NCI-H1092 (cell line): ENCODE results near the gene ANK3.

ENCODE experiments used
- DNase-seq: peaks from one replicate; lab custom pipeline; 2025; lab: John Stamatoyannopoulos, UW

The ANK3 gene

DNA sequence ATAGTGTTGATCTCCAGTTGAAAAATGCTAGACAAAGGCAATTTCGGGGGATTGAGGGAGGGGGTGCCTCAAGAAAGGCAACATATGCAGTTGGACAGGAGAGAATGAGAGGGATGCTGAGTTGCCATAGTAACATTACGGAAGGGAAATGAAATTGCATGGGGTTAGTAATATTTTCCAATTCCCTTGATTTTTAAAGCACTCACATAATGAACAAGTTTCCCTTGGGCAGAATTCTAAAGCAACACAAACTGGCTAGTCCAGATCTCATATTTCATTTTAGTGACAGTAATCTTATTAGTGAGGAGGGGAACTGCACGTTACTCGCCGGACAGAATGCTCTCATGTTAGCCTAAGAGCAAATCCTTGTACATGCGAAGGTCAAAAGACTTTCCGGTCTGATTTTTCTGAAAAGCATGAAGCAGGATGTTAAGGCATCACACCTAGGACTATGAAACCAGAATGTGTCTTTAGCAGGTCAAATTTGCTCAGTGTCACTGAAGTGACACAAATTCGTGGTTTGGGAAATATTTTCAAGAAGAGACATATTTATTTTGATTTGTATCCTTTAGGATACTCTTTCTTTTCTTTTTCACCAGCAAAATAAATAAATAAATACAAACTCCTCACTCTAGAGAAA, 165.5 kb downstream of the ANK3 start:
- DNase-seq, result no peak

DNA sequence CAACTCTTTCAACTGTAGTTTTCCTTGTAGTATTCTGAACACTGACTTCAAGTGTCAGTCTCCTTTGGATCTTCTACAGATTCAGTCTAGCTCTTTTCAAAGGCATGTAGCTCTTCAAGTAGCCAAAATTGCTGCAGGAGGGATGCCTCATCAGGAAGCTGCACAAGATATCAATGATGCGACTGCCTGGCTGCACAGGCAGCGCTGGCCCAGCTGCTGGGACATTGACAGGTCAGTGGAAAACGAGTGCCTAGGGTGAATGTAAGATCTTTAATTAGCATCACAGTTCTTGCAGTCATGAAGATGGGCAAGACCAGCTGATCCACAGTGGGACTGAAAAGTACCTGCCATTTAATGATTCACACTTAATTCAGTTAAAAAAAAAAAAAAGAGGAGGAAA, 167.6 kb downstream of the ANK3 start:
- DNase-seq, result no peak

DNA sequence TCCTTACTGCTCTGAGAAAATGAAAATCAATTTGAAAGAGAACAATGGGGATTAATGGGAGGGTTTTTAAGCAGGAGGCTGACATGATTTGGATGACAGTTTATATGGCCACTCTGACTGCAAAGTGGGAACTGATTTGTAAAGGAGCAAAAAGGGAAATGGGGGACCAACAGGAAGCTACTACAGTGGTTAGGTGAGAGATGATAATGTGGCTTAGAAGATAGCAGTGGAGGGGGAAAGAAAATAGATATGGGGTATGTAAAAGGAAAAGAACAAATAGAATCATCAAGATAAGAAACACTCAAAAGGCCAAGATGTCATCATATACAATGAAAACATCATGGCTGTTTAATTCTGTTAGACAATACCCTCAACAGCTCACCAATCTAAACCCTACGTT, 177.5 kb downstream of the ANK3 start:
- no peak for DNase-seq

DNA sequence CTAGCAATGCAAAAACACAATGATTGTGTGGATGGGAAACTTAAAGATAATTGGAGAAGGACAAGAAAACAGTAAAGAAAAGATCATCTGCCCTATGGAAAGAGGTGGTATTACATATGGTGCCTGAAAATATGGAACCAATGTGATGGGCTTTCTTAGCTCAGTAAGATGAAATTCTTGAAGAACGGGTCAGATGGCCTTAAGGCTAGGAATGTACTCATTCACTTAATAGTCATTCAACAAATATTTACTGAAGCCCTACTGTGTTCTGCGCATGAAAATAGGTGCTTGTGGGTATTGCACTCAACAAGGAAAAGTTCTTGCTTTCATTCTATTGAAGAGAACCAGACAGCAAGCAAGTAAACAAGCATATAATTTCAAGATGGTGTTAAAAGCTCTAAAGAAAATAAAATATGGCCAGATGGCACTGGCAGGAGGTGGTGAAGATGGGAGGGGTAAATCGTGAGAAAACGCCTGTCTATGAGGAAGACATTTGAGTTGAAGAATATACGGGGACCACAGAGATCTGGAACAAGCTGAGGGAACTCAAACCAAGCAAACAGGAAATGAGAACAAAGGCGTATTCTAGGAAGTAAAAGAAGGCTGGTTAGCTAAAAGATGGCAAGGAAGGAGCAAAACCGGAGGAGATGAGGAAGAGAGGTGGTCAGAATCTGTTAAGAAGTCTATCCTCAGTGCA, 179.7 kb downstream of the ANK3 start:
- DNase-seq, result no peak

DNA sequence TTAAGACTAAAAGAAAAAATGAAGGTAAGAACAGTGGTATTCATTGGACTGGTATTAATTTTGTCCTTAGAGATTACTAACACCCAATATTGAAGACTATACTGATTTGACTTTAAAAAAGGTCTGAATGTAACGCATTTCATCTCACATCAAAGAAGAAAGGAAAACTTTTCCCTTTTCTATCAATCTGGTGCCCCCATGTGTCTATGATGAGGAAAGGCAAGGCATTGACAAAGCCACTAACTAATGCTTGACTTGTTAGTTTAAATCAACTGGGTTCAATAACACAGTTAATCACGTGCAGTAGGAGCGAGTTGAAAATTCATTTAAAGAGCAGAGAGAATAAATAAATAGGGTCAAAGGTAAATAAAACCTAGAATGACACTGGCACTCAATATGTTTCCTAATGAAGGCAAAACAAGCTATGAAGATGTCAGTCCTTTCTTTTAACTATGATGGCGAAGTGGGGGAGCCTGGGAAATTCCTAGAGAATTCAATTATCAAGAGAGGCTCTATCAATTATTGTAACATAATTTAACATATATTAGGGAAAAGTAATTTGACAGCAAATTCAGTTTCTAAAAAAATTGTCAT, 180.9 kb downstream of the ANK3 start:
- peak; percentile 4 for DNase-seq

DNA sequence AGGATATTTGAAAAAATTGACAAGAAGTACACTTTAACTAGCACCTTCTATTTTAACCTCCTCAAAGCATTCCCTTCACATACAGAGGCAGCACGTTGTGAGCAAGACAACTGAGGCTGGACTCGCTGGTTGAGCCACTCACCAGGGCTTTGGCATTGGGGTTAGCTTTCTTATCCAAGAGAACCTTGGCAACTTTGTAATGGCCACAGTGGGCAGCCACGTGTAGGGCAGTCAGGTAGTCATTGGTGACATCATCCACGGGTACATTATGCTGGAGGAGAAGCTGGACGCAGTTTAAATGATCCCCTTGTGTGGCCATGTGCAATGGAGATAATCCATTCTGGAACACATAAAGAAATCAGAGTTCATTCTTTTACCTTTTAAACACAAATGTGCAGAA, 181.8 kb downstream of the ANK3 start:
- no peak for DNase-seq

DNA sequence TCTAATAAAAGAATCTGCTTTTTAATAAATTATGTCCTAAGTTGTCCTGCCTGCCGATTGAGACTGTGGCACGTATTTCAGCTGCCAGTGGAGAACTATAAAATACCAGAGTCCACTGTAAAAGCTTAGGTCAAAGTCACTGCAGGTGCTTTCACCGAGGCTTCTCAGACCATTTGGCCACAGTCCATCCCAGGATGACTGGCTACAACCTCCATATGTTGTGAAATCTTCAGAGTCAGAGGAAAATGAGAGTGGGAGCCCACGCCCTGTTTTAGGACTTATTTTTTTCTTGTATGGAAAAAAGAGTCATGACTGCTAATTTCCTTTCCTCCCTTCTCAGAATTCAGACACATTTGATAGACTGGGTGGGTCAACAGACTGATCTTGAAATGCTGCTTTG, 182.9 kb downstream of the ANK3 start:
- DNase-seq, result no peak

DNA sequence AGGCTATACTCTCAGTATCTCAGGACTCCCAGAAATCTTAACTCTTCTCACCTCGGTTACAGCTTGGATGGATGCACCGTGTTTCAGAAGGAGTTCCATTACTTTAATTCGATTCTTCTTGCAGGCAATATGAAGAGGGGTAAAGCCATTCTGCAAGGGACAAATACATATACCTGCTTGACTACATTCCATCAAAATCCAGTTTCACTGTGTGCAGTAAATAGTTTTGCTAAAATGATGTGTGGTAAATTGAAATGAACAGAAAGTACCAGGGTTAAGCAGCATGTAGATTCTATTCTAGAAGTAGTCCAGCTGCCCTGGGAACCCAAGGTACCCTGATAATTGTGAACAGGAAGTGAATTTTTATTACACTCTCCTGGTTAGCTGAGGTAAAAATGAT, 183.9 kb downstream of the ANK3 start:
- DNase-seq, result no peak

DNA sequence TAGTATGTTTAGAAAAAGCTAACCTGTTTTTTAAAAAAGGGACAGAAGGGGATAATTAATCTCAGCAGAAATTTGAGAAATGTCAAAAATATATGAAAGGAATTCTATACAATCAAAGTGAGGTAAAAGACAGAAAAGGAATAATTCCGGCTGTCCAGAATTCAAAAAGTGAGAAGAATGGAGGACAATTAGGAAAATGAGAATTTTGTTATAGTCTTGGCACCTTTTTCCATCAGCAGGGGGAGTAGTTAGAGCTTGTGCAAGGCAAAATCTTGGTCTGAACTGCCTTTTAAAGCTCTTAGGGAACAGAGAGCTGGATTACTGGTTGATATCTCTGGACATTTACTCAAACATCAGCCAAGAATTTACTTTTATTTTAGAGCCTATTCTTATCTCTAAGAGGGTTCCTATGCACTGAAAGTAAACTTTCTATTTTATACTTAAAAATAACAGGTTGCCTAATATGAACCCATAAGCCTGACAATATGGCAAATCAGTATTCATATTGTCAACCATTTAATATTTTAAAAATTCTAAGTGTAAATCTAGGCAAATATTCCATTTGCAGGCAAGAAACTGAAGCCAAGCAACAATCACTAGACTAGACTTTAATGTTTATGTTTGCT, 185.6 kb downstream of the ANK3 start:
- DNase-seq, result no peak

DNA sequence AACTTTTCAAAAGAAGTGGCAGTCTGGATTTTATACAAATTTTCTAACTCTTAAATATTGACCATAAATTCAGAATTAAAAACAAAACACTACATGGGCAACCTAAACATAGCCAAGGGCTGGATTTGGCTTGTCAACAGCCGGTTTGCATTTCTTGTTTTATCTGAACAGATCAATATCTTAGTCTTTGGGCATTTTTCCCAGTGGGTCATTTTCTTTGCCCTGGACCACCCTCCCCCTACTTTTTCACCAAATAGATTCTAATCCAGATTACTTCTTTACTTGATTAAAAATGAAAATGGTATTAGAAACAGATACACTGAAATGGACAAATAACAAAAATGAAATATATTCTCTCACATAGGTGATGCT, 189.0 kb downstream of the ANK3 start:
- no peak for DNase-seq

DNA sequence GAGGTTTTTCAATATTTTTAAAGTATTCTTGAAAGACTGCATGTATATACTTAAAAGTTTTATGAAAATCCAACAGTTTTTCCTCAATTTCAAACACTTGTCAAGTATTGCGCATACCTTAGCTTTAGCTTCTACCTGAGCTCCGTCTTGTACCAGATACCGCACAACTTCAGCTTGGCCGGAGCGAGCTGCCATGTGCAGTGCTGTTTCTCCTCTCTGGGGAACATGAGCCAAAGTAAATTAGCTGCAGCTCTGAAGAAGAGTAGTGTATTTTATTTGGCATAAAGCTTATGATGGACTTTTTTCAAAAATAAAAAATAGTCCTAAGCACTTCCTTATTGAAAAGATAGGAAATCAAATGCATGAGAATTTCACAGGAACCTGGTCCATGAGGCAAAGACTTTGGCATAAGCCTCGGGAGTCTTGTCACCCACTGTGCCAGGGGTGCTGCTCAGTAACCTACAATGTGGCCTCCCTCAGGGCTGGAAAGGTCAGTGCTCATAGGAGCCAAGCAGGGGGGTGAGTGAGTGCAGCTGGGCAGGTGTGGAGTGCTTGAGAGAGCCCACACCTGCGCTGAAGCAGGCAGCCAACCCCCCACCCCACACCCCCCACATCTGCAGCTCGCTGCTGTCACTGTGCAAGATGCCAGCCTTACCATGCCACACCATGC, 189.5 kb downstream of the ANK3 start:
- DNase-seq, result no peak

DNA sequence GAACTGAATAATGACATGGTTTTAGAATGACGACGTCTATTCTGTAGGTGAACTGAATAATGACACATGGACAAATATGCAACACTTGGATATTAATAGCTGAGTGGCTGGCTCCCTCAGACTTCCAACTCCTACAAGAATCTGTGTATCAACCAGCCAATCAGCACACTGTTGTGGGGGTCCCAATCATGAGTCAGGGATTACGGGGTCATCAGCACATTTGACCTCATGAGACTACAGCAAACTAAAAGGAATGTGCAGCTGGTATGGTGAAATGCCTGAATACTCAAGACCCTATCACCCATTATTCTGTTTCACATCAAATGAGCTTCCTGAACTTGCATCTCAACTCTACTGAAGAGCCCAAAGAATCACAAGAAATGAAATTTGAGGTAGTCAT, 192.5 kb downstream of the ANK3 start:
- DNase-seq, result no peak

DNA sequence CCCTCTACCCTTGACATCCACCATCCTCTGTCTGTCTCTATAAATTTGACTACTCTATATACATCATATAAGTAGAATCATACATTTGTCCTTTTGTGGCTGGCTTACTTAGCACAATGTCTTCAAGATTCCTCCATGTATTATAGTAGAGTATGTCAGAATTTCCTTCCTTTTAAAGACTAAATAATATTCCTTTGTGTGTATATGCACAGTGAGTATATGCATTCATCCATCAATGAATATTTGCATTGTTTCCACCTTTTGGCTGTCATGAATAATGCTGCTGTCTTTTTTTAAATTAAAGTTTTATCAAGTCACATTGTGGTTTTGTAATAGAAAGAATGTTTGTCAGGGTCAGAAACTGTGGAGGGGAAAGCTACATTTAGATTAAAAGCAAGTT, 195.3 kb downstream of the ANK3 start:
- no peak for DNase-seq

DNA sequence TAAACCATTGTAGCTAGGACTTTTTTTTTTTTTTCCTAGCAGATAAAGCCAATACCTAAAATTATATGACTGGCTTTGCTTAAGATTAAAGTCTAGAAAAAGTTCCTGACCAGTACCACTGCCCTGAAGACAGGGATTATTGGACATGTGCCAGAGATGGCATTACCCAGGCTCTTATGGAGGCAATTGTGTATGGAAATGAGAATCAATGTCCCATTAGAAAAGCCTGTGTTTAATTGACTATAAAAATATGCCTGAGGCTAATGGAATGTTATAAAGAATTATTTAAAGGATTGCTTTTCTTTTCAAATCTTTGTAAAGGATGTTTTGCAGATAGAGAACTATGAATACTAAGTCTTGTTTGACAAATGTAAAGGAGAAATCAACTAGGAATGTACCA, 196.7 kb downstream of the ANK3 start:
- no peak for DNase-seq

DNA sequence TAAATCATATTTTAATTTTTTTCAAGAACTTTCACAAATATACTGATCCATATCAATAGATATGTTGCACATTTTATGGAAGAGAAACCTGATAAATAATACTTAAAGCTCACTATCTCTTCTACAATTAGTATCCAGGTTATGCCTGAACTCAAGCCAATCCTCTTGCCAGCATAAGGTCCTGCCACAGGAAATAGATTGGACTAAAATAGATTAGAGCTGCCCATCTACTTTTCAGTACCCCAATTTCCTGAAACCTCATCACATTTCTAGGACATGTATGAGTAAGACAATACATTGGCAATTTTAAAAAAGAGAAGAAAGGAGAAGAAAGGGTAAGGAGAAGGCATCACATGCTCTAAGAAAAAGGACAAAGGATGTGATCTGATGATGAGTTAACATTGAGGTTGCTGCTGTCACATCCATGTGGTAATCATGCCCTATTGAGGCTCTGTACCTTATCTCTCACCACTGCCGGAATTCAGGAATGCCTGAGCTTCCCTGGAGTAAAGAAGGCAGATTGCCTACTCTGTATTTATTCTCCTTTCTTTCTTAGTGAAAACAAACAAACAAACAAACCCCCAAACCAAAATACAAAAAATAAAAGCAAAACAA, 199.7 kb downstream of the ANK3 start:
- DNase-seq, result no peak

DNA sequence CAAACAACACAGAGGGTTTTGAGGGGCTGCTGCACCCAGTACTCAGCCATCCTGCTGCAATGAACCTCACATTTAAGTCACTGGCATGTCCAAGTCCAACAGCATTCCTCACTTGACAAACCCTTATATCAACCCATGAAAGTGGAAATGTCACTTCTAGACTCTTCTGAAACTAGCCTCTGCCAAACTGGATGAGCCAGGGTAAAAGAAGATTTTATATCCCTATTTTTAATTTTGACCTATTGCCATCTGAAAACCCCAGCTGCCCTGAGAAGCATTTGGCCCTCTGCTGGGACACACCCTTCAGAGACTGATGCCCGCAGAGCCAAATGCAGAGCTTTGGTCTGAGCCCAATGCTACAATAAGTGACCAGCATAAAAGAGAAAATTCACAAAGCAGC, 201.1 kb downstream of the ANK3 start:
- DNase-seq, result no peak

DNA sequence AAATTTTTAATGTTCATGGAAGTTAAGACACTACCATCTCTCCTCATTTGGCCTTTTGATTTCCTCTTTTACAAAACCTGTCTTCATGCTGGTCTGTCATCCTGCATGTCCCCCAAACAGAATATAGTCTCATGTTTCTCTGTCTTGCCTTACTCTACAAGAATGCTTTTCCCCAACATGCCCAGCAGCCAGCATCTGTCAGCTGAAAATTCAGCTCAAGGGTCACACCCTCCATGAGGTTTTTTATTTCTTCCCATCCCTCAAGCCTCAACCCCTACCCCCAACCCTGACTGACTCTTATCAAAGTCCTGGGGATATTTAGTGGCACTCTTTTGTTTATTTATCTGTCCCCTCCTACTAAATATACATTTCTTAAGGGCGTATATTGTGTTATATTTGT, 202.0 kb downstream of the ANK3 start:
- no peak for DNase-seq

DNA sequence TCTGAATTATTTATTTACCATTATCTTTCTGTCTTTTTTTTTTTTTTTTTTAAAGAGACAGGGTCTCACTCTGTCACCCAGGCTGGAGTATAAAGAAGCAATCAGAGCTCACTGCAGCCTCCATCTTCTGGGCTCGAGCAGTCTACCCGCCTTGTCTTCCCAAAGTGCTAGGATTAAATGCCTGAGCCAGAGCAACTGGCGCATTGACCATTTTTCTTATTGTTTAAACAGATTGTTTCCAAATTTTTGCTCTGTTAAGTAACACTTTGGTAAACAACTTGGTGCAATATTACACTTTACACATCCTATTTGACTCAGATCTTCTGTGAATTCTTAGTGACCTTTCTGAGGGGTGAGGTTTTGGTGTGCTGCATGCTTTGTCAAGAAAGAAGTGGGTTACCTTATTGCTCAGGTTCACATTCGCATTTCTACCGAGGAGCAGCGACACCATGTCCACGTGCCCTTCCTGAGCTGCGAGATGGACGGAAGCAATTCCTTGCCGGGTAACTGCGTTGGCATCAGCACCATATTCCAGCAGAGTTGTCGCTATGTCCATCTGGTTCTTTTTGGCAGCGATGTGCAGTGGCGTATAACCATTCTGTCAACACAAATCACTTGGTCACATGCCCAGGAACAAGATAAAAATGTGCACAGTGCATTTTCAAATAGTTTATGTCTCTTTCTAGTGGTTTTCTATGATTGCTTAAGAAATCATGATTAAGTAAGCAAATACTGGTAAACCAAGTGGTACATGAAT, 203.2 kb downstream of the ANK3 start:
- DNase-seq, result no peak

DNA sequence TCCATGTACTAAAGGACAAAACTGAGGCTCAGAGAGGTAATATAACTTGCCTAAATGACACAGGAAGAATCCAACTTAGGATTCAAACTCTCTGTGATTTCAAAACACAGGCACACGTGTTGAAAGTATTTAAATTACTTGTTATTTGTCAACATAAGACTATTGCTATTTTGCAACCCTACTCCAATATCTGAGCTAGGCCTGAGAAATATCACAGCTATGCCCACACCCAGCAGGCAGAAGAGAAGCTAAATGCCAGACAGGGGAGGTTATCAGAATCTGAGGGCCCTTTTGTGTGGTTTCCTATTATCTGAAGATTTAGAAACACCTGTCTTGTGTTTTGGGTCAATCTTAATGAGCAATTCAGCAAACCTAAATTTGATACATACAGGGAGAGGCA, 204.3 kb downstream of the ANK3 start:
- DNase-seq, result no peak

DNA sequence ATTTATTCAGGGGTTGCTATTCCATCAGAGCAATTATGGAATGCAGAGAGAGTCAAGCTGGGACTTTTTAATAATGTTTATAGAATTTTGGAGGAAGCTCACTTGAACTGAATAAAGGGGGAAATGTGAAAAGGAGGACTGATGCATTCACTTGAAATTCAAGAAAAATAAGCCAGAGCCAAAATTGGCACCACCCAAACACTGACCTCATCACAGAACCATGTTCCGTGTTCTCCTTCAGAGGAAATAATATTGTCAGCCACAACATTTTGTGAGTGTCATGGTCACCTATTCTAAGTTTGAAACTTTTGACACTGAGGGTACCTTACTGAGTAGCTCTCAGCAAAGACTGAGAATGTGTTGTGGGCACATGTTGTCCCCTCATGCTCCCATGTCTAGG, 207.0 kb downstream of the ANK3 start:
- no peak for DNase-seq

DNA sequence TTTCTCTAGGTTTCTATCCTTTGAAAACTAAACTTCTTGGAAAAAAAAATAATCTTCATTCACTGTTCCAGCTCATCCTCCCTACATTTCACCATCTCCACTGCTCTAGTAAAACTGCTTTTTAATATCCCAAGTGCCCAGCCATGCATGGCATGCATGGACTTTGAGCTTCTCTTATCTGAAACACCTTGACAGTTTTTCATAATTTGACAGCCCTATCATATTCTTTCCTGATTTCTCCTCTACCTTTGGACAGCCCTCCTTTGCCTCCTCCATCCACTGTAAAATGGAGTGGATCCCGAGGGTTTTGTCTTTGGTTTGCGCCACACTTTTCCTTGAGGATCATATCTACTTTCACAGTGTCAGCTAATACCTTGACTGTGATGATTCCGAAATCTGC, 212.8 kb downstream of the ANK3 start:
- no peak for DNase-seq
